Stimulated activated CD4-positive, alpha-beta T cell treated with anti-CD3 and anti-CD28 coated beads, TNF-alpha, amount 100 ng/mL, for 24 hours (primary cell): ENCODE data around the gene ADCY1.

Experiments
- DNase-seq, 3 experiments: peaks; one replicate each; pipeline ENCODE4 v3.0.0-alpha.2; 2020; ENCODE audit warnings: low read depth in 3 of 3

ADCY1 gene

GRCh38 chr7:45689797-45690761 is 115.9 kb downstream of the ADCY1 start:
- no peak for DNase-seq

GRCh38 chr7:45690762-45691150 is 116.6 kb downstream of the ADCY1 start:
- no peak for DNase-seq

- DNase-seq: no peak
These were observed 117.0 kb downstream of the ADCY1 start for GRCh38 chr7:45691155-45691656.

GRCh38 chr7:45692031-45692430 is 117.9 kb downstream of the ADCY1 start:
- no peak for DNase-seq

- no peak for DNase-seq
These were observed 121.3 kb downstream of the ADCY1 start for GRCh38 chr7:45695249-45695995.

- no peak for DNase-seq
These were observed 122.3 kb downstream of the ADCY1 start for GRCh38 chr7:45696476-45696875.

GRCh38 chr7:45697576-45698136 is 123.5 kb downstream of the ADCY1 start:
- DNase-seq: no peak

GRCh38 chr7:45698303-45699014 is 124.3 kb downstream of the ADCY1 start:
- DNase-seq: no peak

- no peak for DNase-seq
These were observed 124.8 kb downstream of the ADCY1 start for GRCh38 chr7:45699015-45699309.

GRCh38 chr7:45699726-45700390 is 125.7 kb downstream of the ADCY1 start:
- no peak for DNase-seq

GRCh38 chr7:45700556-45700955 is 126.4 kb downstream of the ADCY1 start:
- DNase-seq: no peak

- DNase-seq: no peak
These were observed 127.7 kb downstream of the ADCY1 start for GRCh38 chr7:45701701-45702510.

GRCh38 chr7:45702751-45703150 is 128.6 kb downstream of the ADCY1 start:
- no peak for DNase-seq

GRCh38 chr7:45703373-45703821 is 129.2 kb downstream of the ADCY1 start:
- no peak for DNase-seq

GRCh38 chr7:45703911-45704682 is 129.9 kb downstream of the ADCY1 start:
- no peak for DNase-seq

GRCh38 chr7:45704683-45705016 is 130.5 kb downstream of the ADCY1 start:
- no peak for DNase-seq

- DNase-seq: no peak
These were observed 134.1 kb downstream of the ADCY1 start for GRCh38 chr7:45708046-45708950.

GRCh38 chr7:45709168-45710042 is 135.2 kb downstream of the ADCY1 start:
- DNase-seq: no peak
